Effector memory CD4-positive, alpha-beta T cell (primary cell): ENCODE data around the gene AP1AR.

Source experiments
- DNase-seq, 3 donors: peaks; one replicate each; pipeline ENCODE4 v3.0.0-alpha.2; 2020
- H3K27ac ChIP-seq: 2 replicates; pipeline ENCODE4 v1.7.0; 2013; ENCODE audit warnings: mild to moderate bottlenecking, low read length, moderate library complexity; ENCODE audit not compliant: insufficient read depth, poor library complexity, severe bottlenecking
- H3K27me3 ChIP-seq: replicated peaks from 2 replicates; pipeline ENCODE4 v1.7.0; 2013; ENCODE audit warnings: mild to moderate bottlenecking, low read length; ENCODE audit not compliant: insufficient read depth, control insufficient read depth, poor library complexity, severe bottlenecking
- H3K36me3 ChIP-seq: 2 replicates; pipeline ENCODE4 v1.7.0; 2013; ENCODE audit warnings: mild to moderate bottlenecking, low read length, moderate library complexity; ENCODE audit not compliant: control insufficient read depth, insufficient read depth
- H3K4me1 ChIP-seq: 2 replicates; pipeline ENCODE4 v1.7.0; 2013; ENCODE audit warnings: low read length, mild to moderate bottlenecking; ENCODE audit not compliant: control insufficient read depth, insufficient read depth, poor library complexity, severe bottlenecking
- H3K4me3 ChIP-seq: 2 replicates; pipeline ENCODE4 v1.7.0; 2013; ENCODE audit warnings: low read length, low read depth, mild to moderate bottlenecking; ENCODE audit not compliant: insufficient read depth, poor library complexity, severe bottlenecking
- H3K9me3 ChIP-seq: 2 replicates; pipeline ENCODE4 v1.7.0; 2013; ENCODE audit warnings: mild to moderate bottlenecking, low read length, moderate library complexity; ENCODE audit not compliant: control insufficient read depth

The AP1AR gene

DNA sequence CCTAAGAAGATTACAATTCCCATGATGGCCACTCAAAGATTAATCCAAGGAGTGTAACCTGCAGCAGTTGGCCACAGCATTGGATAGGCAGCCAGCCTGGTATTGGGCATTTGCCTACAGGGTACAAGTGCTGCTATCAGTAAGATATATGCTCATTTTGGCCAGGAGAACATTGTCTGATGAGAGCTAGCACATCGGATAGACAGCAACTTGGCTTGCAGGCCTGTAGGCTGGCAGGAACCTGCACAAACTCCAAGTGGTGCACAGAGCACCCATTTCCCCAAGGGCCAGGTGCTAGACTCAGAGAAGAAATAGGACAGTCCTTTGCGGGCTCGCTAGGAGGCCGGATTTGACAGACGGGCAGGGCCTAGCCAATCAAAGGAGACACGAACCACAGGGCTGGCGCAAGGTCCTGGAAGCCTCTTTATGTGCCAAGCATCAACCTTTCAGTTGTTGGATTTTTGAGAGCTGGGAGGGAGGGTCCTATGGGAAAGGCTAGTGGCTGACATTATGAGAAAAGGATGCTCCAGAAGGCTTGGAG lies 11.7 kb upstream of the AP1AR start:
- Histone ChIP-seq H3K27me3 (peaks cover 3% of the 10 kb centered on the region), H3K4me3 (no peak overlapping the region), H3K9me3 (no peaks in the 10 kb centered on the region), H3K36me3 (no peaks in the 10 kb centered on the region), H3K27ac (no peak overlapping the region), H3K4me1 (no peaks in the 10 kb centered on the region)
- no peak for DNase-seq

DNA sequence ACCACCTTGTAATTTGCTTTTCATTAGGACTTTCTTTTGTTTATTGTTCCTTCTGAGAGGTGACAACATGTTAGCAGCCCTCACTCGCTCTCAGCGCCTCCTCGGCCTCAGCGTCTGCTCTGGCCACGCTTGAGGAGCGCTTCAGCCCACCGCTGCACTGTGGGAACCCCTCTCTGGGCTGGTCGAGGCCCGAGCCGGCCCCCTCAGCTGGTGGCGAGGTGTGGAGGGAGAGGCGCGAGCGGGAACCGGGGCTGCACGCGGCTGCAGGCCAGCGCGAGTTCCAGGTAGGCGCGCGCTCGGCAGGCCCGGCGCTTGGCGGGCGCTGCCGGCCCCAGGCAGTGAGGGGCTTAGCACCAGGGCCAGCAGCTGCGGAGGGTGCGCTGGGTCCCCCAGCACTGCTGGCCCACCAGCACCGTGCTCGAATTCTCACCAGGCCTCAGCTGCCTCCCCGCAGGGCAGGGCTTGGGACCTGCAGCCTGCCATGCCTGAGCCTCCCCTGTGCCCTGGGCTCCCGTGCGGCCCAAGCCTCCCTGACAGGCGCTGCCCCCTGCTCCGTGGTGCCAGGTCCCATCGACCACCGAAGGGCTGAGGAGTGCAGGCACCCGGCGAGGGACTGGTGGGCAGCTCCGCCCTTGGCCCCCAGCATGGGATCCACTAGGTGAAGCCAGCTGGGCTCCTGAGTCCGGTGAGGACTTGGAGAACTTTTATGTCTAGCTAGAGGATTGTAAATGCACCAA lies 9.2 kb upstream of the AP1AR start:
- peaks cover 3% of the 10 kb centered on the region for H3K27me3 ChIP-seq
- DNase-seq = no peak
- H3K36me3 ChIP-seq = no peaks in the 10 kb centered on the region
- H3K27ac ChIP-seq = no peak overlapping the region
- no peaks in the 10 kb centered on the region for H3K4me1 ChIP-seq
- H3K4me3 ChIP-seq = no peak overlapping the region
- no peaks in the 10 kb centered on the region for H3K9me3 ChIP-seq

DNA sequence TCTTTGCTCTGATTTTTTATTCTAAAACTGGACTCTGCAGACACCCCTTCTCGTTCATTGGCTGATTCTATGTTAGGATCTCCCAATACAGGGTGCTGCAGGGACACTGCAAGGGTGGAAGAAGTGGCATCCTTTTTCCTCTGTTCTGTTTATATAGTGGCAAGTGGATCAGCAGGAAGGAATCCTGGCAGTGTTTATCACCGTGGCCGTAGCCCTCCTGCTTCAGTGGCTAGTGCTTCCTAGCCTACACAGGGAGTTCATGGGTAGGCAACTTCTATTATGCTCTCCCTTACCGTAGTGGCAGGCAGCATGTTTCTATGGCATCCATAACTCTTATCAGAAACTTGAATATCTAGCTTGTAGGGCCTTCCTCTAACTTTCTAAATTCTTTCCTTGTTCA lies 6.4 kb upstream of the AP1AR start:
- no peak overlapping the region for H3K4me3 ChIP-seq
- no peak for DNase-seq
- H3K27me3 ChIP-seq = peaks cover 3% of the 10 kb centered on the region
- H3K36me3 ChIP-seq = no peaks in the 10 kb centered on the region
- no peak overlapping the region for H3K27ac ChIP-seq
- no peaks in the 10 kb centered on the region for H3K4me1 ChIP-seq
- no peaks in the 10 kb centered on the region for H3K9me3 ChIP-seq

DNA sequence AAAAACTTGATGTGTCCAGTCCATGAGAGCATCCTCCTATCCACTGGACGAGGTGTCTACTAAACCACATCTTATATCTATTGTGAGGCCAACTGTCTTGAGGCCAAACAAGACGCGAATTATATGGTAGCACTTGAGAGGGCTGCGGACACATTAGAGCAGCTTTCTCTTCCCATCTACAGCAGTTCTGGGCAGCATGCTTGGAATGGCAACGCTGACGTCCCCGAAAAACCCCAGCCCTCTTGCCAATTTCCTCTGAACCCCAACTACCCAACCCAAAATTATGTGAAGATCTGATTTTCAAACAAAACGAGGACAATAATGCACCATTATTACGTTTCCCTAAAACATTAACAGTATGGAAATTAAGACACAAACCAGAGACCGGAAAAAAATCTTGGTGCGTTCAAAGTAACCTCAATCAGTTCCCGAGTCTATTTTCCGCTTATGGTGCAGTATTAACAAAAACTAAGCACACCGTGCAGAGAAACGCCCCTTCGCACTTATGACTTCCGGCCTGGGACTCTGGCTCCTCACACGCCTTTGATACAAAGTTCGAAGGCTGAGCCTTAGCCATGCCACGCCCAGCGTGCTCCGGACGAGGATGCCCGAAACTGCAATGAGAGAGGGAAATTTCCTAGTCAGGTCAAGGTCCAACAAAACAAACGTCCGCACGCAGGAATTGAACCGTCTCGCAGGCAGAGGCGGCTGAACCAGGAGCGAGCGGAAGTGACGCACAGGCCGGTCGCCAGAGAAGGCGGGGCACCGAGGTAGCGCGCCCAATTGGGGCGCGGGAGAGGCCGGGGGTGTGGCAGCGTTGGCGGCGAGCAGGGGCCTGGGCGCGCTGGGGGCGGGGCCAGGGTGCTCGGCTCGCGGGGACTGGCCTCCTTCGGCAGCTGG lies 458 bp upstream of the AP1AR start:
- Histone ChIP-seq H3K27me3 (no peaks in the 10 kb centered on the region), H3K27ac (peak overlapping the region; percentile 95), H3K9me3 (no peaks in the 10 kb centered on the region), H3K36me3 (no peaks in the 10 kb centered on the region), H3K4me3 (peak overlapping the region; percentile 97), H3K4me1 (peaks cover 10% of the 10 kb centered on the region)
- peak; percentile 90 to 93 (median 93) for DNase-seq

DNA sequence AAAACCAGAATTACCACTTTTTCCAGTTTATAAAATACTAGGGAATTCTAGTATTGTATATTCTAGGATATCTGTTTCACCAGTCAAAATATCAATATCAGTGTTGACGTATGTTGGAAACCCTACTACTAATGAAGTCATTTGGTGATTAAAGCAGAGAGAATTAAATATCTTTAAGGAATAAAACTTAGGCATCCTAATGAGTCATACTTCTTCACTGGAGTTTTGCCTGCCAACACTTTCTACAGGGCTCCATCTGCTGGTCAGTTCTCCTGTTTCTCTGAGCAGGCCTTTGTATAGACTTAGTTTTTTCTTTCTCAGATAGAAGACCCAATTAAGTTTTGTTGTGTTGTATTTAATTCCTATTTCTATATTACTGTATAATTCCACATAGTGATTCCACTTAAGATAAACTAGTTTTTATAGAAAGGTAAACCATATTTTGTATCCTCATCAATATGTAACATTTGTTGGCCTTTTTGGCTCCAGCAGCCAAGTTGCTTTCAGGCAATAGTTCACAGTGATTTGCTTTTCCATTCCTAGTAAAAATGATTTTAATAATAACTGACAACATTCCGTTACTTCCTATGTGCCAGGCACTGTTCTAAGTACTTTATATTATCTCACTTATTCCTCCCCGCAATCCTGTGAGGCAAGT lies 3.5 kb downstream of the AP1AR start:
- peak; percentile 15 to 43 (median 17) for DNase-seq
- Histone ChIP-seq H3K4me3 (no peak overlapping the region), H3K27ac (no peak overlapping the region), H3K4me1 (peaks cover 10% of the 10 kb centered on the region), H3K27me3 (no peaks in the 10 kb centered on the region), H3K9me3 (no peaks in the 10 kb centered on the region), H3K36me3 (no peaks in the 10 kb centered on the region)

DNA sequence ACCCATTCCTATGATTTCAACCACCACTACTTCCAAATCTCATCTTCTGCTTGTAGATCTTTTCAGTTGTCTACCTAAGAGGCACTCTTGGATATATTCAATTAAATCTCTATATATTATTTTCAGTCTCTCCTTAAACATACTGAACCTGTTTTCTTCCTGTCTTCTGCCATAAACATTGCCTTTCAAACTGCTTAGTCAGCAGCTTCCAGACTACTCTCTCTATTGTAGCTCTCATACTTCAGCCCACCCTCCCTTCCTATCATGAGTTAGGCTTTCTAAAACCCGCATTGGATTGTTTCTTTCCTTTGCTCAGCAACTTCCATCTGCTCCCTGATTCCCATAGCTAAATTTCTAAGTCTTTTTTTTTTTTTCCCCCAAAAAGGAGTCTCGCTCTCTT lies 4.5 kb downstream of the AP1AR start:
- H3K36me3 ChIP-seq = no peaks in the 10 kb centered on the region
- H3K9me3 ChIP-seq = no peaks in the 10 kb centered on the region
- H3K4me1 ChIP-seq = peaks cover 7% of the 10 kb centered on the region
- H3K27me3 ChIP-seq = no peaks in the 10 kb centered on the region
- DNase-seq = no peak
- no peak overlapping the region for H3K27ac ChIP-seq
- H3K4me3 ChIP-seq = no peak overlapping the region

DNA sequence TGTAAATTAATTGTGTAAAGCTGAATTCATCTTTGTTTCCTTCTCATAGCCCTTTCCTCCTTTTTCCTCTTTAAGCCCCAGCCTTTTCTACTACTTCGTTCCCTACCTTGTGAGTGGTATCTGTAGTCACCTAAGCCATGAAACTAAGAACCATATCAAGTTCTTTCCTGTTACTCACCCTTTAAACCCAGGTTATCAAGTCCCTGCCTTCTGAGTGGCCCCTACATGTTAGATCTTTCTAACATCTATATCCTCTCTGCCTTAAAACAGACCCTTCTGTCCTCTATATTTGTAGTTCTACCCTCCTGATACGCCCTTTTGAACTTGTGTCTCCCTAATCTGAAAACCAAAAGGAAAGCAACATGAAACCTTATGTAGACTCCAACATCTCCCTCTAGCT lies 7.2 kb downstream of the AP1AR start:
- H3K4me1 ChIP-seq = no peaks in the 10 kb centered on the region
- no peak overlapping the region for H3K4me3 ChIP-seq

DNA sequence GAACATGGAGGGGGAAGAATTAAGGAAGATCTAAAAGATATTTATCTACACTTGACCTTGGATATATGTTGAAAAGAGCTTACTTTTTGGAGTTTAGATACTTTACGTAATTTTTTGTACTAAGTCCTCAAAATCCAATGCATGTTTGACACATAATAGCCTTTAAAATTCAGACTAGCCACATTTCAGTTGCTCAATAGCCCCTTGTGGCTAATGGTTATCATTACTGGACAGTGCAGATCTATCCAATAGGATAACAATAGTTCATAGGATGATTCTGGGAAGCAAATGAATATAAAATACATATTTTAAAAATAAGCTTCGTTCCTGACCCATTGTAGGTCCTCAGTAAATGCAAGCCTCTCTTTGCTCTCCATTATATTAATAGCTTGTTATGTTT lies 13.8 kb downstream of the AP1AR start:
- H3K27me3 ChIP-seq = no peaks in the 10 kb centered on the region
- H3K4me3 ChIP-seq = no peak overlapping the region
- no peaks in the 10 kb centered on the region for H3K9me3 ChIP-seq
- no peak overlapping the region for H3K27ac ChIP-seq
- no peak for DNase-seq
- H3K36me3 ChIP-seq = no peaks in the 10 kb centered on the region
- no peaks in the 10 kb centered on the region for H3K4me1 ChIP-seq

More for the DNA sequence above, 7.2 kb downstream of the AP1AR start:
- H3K9me3 ChIP-seq = no peaks in the 10 kb centered on the region
- no peak overlapping the region for H3K27ac ChIP-seq
- DNase-seq = no peak
- no peaks in the 10 kb centered on the region for H3K36me3 ChIP-seq
- H3K27me3 ChIP-seq = no peaks in the 10 kb centered on the region

DNA sequence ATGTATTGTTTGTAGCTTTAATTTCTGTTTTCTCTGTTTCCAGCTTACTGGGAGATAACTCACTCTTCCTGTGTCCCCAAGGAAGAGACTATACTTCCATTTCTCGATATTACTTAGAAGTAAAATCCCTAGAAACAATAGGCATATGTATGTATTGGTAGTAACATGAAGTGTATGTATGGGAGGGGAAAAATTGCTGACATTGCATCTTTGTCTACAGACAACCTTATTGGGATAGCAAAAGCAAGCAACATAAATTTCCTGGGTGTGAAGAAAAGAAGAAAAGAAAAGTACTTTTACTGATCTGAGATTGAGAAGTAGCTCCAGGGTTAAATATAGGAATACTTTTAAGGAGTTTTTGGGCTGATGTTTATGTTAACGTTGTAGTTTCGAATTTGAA lies 15.4 kb downstream of the AP1AR start:
- Histone ChIP-seq H3K4me1 (no peaks in the 10 kb centered on the region), H3K36me3 (no peaks in the 10 kb centered on the region), H3K4me3 (no peak overlapping the region), H3K9me3 (no peaks in the 10 kb centered on the region), H3K27ac (no peak overlapping the region), H3K27me3 (no peaks in the 10 kb centered on the region)
- no peak for DNase-seq
